Large intestine (tissue), 12 donors: ENCODE results near the gene VKORC1L1. TPM values are rescaled to one million over a fixed set of nuclear protein-coding genes. Genes with fewer than 3 reads are reported as not detected.
A peak's percentile ranks its signal among the peaks of the same experiment; 100 is the strongest.
"Not testable (repeated sequence)": the region's sequence is repeated elsewhere in the genome, so short reads cannot be mapped to it uniquely, and the experiment has no call there.

Experiments
- DNase-seq, 2 donors: peaks; one replicate each; pipeline versions ENCODE4 v3.0.0 to v3.0.0-alpha.2; 2013
- H3K27ac ChIP-seq: one replicate; pipeline ENCODE4 v1.5.1; 2013; ENCODE audit warnings: low read length
- H3K27me3 ChIP-seq: 2 replicates; pipeline ENCODE4 v1.6.1; 2013; ENCODE audit warnings: low read length; ENCODE audit not compliant: control insufficient read depth, insufficient read depth
- H3K36me3 ChIP-seq: 2 replicates; pipeline ENCODE4 v1.6.1; 2013; ENCODE audit warnings: low read length; ENCODE audit not compliant: control insufficient read depth, insufficient read depth
- H3K4me1 ChIP-seq: one replicate; pipeline ENCODE4 v1.6.1; 2013; ENCODE audit warnings: low read length; ENCODE audit not compliant: control insufficient read depth, insufficient read depth
- H3K4me3 ChIP-seq: one replicate; pipeline ENCODE4 v1.5.1; 2013; ENCODE audit warnings: low read length
- H3K9me3 ChIP-seq: one replicate; pipeline ENCODE4 v1.6.1; 2013; ENCODE audit warnings: mild to moderate bottlenecking, low read depth, low read length, moderate library complexity; ENCODE audit not compliant: control insufficient read depth
- WGBS: methylation state at CpG from one replicate; pipeline ENCODE4 v1.1.5; 2013; ENCODE audit warnings: low lambda C conversion rate; ENCODE audit not compliant: insufficient coverage; 5-methylcytosine and 5-hydroxymethylcytosine counted together
- long read RNA-seq, 11 donors: transcript quantifications; one replicate each; lab custom pipeline, GENCODE V29; 2026
- polyA plus RNA-seq: library from polyadenylated mRNA; unstranded; fragments of 120-200 nt; gene quantifications from one replicate; pipeline ENCODE4 v1.2.1, GENCODE V29; 2013

Gene VKORC1L1
- polyA plus RNA-seq = 29.3 TPM
- long read RNA-seq, donor 1, full-length matches to known transcripts = 9 of 9 reads
- long read RNA-seq, donor 1, partial matches to known transcripts = 0 of 9 reads
- long read RNA-seq, donor 1, other reads (novel, unspliced or antisense) = 0 of 9 reads
- long read RNA-seq, donor 2, full-length matches to known transcripts = 16 of 16 reads
- long read RNA-seq, donor 2, partial matches to known transcripts = 0 of 16 reads
- long read RNA-seq, donor 2, other reads (novel, unspliced or antisense) = 0 of 16 reads
- long read RNA-seq, donor 3, full-length matches to known transcripts = 24 of 24 reads
- long read RNA-seq, donor 3, partial matches to known transcripts = 0 of 24 reads
- long read RNA-seq, donor 3, other reads (novel, unspliced or antisense) = 0 of 24 reads
- long read RNA-seq, donor 4, full-length matches to known transcripts = 3 of 3 reads
- long read RNA-seq, donor 4, partial matches to known transcripts = 0 of 3 reads
- long read RNA-seq, donor 4, other reads (novel, unspliced or antisense) = 0 of 3 reads
- long read RNA-seq, donor 5, full-length matches to known transcripts = 11 of 11 reads
- long read RNA-seq, donor 5, partial matches to known transcripts = 0 of 11 reads
- long read RNA-seq, donor 5, other reads (novel, unspliced or antisense) = 0 of 11 reads
- long read RNA-seq, donor 6, full-length matches to known transcripts = 17 of 95 reads
- long read RNA-seq, donor 6, partial matches to known transcripts = 53 of 95 reads
- long read RNA-seq, donor 6, other reads (novel, unspliced or antisense) = 25 of 95 reads
- long read RNA-seq, donor 7, full-length matches to known transcripts = 15 of 15 reads
- long read RNA-seq, donor 7, partial matches to known transcripts = 0 of 15 reads
- long read RNA-seq, donor 7, other reads (novel, unspliced or antisense) = 0 of 15 reads
- long read RNA-seq, donor 8, full-length matches to known transcripts = 18 of 372 reads
- long read RNA-seq, donor 8, partial matches to known transcripts = 300 of 372 reads
- long read RNA-seq, donor 8, other reads (novel, unspliced or antisense) = 54 of 372 reads
- long read RNA-seq, donor 9, full-length matches to known transcripts = 14 of 14 reads
- long read RNA-seq, donor 9, partial matches to known transcripts = 0 of 14 reads
- long read RNA-seq, donor 9, other reads (novel, unspliced or antisense) = 0 of 14 reads
- long read RNA-seq, donor 10, full-length matches to known transcripts = 19 of 25 reads
- long read RNA-seq, donor 10, partial matches to known transcripts = 6 of 25 reads
- long read RNA-seq, donor 10, other reads (novel, unspliced or antisense) = 0 of 25 reads
- long read RNA-seq, donor 11, full-length matches to known transcripts = 13 of 13 reads
- long read RNA-seq, donor 11, partial matches to known transcripts = 0 of 13 reads
- long read RNA-seq, donor 11, other reads (novel, unspliced or antisense) = 0 of 13 reads

GRCh38 chr7:65872776-65873581 is at the start of gene VKORC1L1:
Gene VKORC1L1, plus strand, starts transcription at chr7:65873074. Its CDS starts 298 bp downstream, at chr7:65873372.
- Histone ChIP-seq H3K27ac (peak within 1 kb of the TSS; percentile 73), H3K4me3 (peak within 1 kb of the TSS; percentile 83), H3K27me3 (no peaks in the 10 kb centered on the region), H3K9me3 (no peaks in the 10 kb centered on the region), H3K4me1 (peaks cover 3% of the 10 kb centered on the region), H3K36me3 (no peaks in the 10 kb centered on the region)
- peak; percentile 94 for DNase-seq
- no CpG with 5 or more reads among the region's 94 CpGs for WGBS

- Histone ChIP-seq H3K27me3 (no peaks in the 10 kb centered on the region), H3K27ac (no peak overlapping the region), H3K4me3 (no peak overlapping the region), H3K36me3 (no peaks in the 10 kb centered on the region), H3K9me3 (no peaks in the 10 kb centered on the region), H3K4me1 (no peaks in the 10 kb centered on the region)
- no CpG with 5 or more reads among the region's 6 CpGs for WGBS
- no peak for DNase-seq
These were observed 45.5 kb upstream of the VKORC1L1 start for GRCh38 chr7:65827366-65827765.

GRCh38 chr7:65832281-65832680 is 40.6 kb upstream of the VKORC1L1 start:
- Histone ChIP-seq H3K27ac (no peak overlapping the region), H3K36me3 (no peaks in the 10 kb centered on the region), H3K9me3 (no peaks in the 10 kb centered on the region), H3K4me1 (no peaks in the 10 kb centered on the region), H3K4me3 (no peak overlapping the region), H3K27me3 (no peaks in the 10 kb centered on the region)
- DNase-seq = no peak
- WGBS = no CpG with 5 or more reads among the region's 2 CpGs

GRCh38 chr7:65836684-65837083 is 36.2 kb upstream of the VKORC1L1 start:
- not testable (repeated sequence) for H3K36me3 ChIP-seq, H3K27ac ChIP-seq, H3K27me3 ChIP-seq, H3K4me3 ChIP-seq, H3K9me3 ChIP-seq, H3K4me1 ChIP-seq, DNase-seq
- WGBS = 90% methylated on average over 2 of the region's 3 CpGs

GRCh38 chr7:65837541-65837956 is 35.3 kb upstream of the VKORC1L1 start:
- not testable (repeated sequence) for H3K4me1 ChIP-seq, H3K27me3 ChIP-seq, H3K4me3 ChIP-seq, H3K36me3 ChIP-seq, H3K9me3 ChIP-seq, H3K27ac ChIP-seq, DNase-seq
- 60% methylated on average over 1 of the region's 5 CpGs for WGBS

- Histone ChIP-seq H3K4me1 (no peaks in the 10 kb centered on the region), H3K4me3 (no peak overlapping the region), H3K9me3 (no peaks in the 10 kb centered on the region), H3K27me3 (no peaks in the 10 kb centered on the region), H3K27ac (no peak overlapping the region), H3K36me3 (no peaks in the 10 kb centered on the region)
- DNase-seq = no peak
- 83% methylated on average over 1 of the region's 6 CpGs for WGBS
These were observed 33.0 kb upstream of the VKORC1L1 start for GRCh38 chr7:65839846-65840245.

- no peak overlapping the region for H3K27ac ChIP-seq
- H3K4me3 ChIP-seq = no peak overlapping the region
- H3K9me3 ChIP-seq = no peaks in the 10 kb centered on the region
- no peaks in the 10 kb centered on the region for H3K36me3 ChIP-seq
- WGBS = no CpG with 5 or more reads among the region's 4 CpGs
- no peak for DNase-seq
- no peaks in the 10 kb centered on the region for H3K27me3 ChIP-seq
- H3K4me1 ChIP-seq = peaks cover under 1% of the 10 kb centered on the region
These were observed 32.4 kb upstream of the VKORC1L1 start for GRCh38 chr7:65840446-65840845.

- peak; percentile 37 to 67 for DNase-seq
- H3K9me3 ChIP-seq, H3K36me3 ChIP-seq, H3K27me3 ChIP-seq, H3K4me3 ChIP-seq, H3K27ac ChIP-seq, H3K4me1 ChIP-seq: not testable (repeated sequence)
These were observed 29.3 kb upstream of the VKORC1L1 start for GRCh38 chr7:65843616-65844015.

GRCh38 chr7:65846008-65846570 is 26.8 kb upstream of the VKORC1L1 start:
- peaks cover 7% of the 10 kb centered on the region for H3K4me1 ChIP-seq
- DNase-seq = peak; percentile 64 to 87
- no peaks in the 10 kb centered on the region for H3K27me3 ChIP-seq
- no peak overlapping the region for H3K4me3 ChIP-seq
- no peaks in the 10 kb centered on the region for H3K36me3 ChIP-seq
- WGBS = 17% methylated on average over 3 of the region's 4 CpGs
- no peaks in the 10 kb centered on the region for H3K9me3 ChIP-seq
- peak overlapping the region; percentile 67 for H3K27ac ChIP-seq
